IMR-90 (cell line): Measurements from ENCODE around the gene ENTPD7. TPM values are rescaled to one million over a fixed set of nuclear protein-coding genes. Genes with fewer than 3 reads are reported as not detected.

ENCODE experiments used
- ATAC-seq: fragments of 200-7000 bp; cut with Tn5 transposase; 2 replicates; pipeline ENCODE4 v1.9.1; 2020; ENCODE audit warnings: low read depth, mild to moderate bottlenecking, moderate library complexity
- BruUV-seq: library from RNA; stranded (reverse); fragments of 400-500 nt; replicated peaks from 2 replicates; lab custom pipeline; 2021; lab: Mats Ljungman, UMichigan
- CTCF ChIA-PET: fragments of 300-600 bp; formaldehyde crosslinking; extraction: SDS; loops from one replicate; lab custom pipeline; 2021; ENCODE audit warnings: antibody characterized with exemption; lab: Yijun Ruan, JAX
- POLR2A ChIA-PET: fragments of 300-600 bp; sonication (Branson Sonifier 250); formaldehyde crosslinking; loops from one replicate; lab custom pipeline; 2022; ENCODE audit warnings: antibody characterized with exemption; ENCODE audit not compliant: unreplicated experiment; lab: Charles Lee
- DNase-seq: peaks from one replicate; pipeline ENCODE4 v3.0.0; 2013
- H2AFZ ChIP-seq: replicated peaks from 2 replicates; pipeline ENCODE3; 2013; ENCODE audit warnings: low read length, mild to moderate bottlenecking; ENCODE audit not compliant: poor library complexity
- H2AK5ac ChIP-seq: 2 replicates; pipeline ENCODE4 v1.6.1; 2013; ENCODE audit warnings: low read depth, low read length, inconsistent platforms
- H2AK9ac ChIP-seq: replicated peaks from 2 replicates; pipeline ENCODE3; 2013; ENCODE audit warnings: mild to moderate bottlenecking, low read depth, low read length, moderate library complexity; ENCODE audit not compliant: poor library complexity
- H2BK120ac ChIP-seq: 2 replicates; pipeline ENCODE4 v1.6.1; 2013; ENCODE audit warnings: low read depth, low read length, inconsistent platforms
- H2BK15ac ChIP-seq: 3 replicates; pipeline ENCODE4 v1.6.1; 2013; ENCODE audit warnings: low read depth, low read length, inconsistent platforms
- H2BK20ac ChIP-seq: 2 replicates; pipeline ENCODE4 v1.6.1; 2013; ENCODE audit warnings: low read depth, mild to moderate bottlenecking, inconsistent platforms, low read length, moderate library complexity
- H2BK5ac ChIP-seq: 2 replicates; pipeline ENCODE4 v1.6.1; 2013; ENCODE audit warnings: mild to moderate bottlenecking, low read depth, low read length, inconsistent platforms; ENCODE audit not compliant: poor library complexity, severe bottlenecking
- H3K14ac ChIP-seq: replicated peaks from 2 replicates; pipeline ENCODE4 v1.6.1; 2013; ENCODE audit warnings: low read depth, low read length, inconsistent platforms
- H3K18ac ChIP-seq: 2 replicates; pipeline ENCODE4 v1.6.1; 2013; ENCODE audit warnings: low read depth, low read length, control low read depth
- H3K23ac ChIP-seq: 2 replicates; pipeline ENCODE4 v1.6.1; 2013; ENCODE audit warnings: low read depth, low read length, inconsistent platforms
- H3K27ac ChIP-seq: 2 replicates; pipeline ENCODE4 v1.5.1; 2013; ENCODE audit warnings: mild to moderate bottlenecking, control low read depth, low read length; ENCODE audit not compliant: insufficient read depth
- H3K27me3 ChIP-seq: 2 replicates; pipeline ENCODE4 v1.6.1; 2013; ENCODE audit warnings: low read length; ENCODE audit not compliant: control insufficient read depth, insufficient read depth
- H3K36me3 ChIP-seq: 2 replicates; pipeline ENCODE4 v1.6.1; 2013; ENCODE audit warnings: low read length, mixed read lengths; ENCODE audit not compliant: control insufficient read depth, insufficient read depth
- H3K4ac ChIP-seq: 2 replicates; pipeline ENCODE4 v1.6.1; 2013; ENCODE audit warnings: low read depth, low read length, inconsistent platforms
- H3K4me1 ChIP-seq: 2 replicates; pipeline ENCODE4 v1.6.1; 2013; ENCODE audit warnings: low read length, mixed read lengths; ENCODE audit not compliant: control insufficient read depth, insufficient read depth
- H3K4me2 ChIP-seq: 2 replicates; pipeline ENCODE4 v1.6.1; 2013; ENCODE audit warnings: low read depth, mild to moderate bottlenecking, control low read depth, low read length, moderate library complexity
- H3K4me3 ChIP-seq: 2 replicates; pipeline ENCODE4 v1.5.1; 2013; ENCODE audit warnings: low read depth, mild to moderate bottlenecking, control low read depth, low read length, moderate library complexity; ENCODE audit not compliant: insufficient read depth
- H3K56ac ChIP-seq: 2 replicates; pipeline ENCODE4 v1.6.1; 2013; ENCODE audit warnings: low read length, inconsistent platforms; ENCODE audit not compliant: insufficient read depth; ENCODE audit errors: extremely low read depth
- H3K79me1 ChIP-seq, 2 experiments: 2 replicates each; pipeline ENCODE4 v1.6.1; 2013; ENCODE audit warnings: low read length in 2 of 2, inconsistent platforms in 1 of 2, low read depth in 1 of 2
- H3K9ac ChIP-seq: 2 replicates; pipeline ENCODE4 v1.6.1; 2013; ENCODE audit warnings: low read depth, low read length, control low read depth
- H3K9me1 ChIP-seq: 2 replicates; pipeline ENCODE4 v1.6.1; 2013; ENCODE audit warnings: low read length, inconsistent platforms; ENCODE audit not compliant: insufficient read depth
- H3K9me3 ChIP-seq: 2 replicates; pipeline ENCODE4 v1.6.1; 2013; ENCODE audit warnings: low read length; ENCODE audit not compliant: control insufficient read depth, insufficient read depth
- H4K20me1 ChIP-seq: 2 replicates; pipeline ENCODE4 v1.6.1; 2013; ENCODE audit warnings: low read length, inconsistent platforms; ENCODE audit not compliant: insufficient read depth
- H4K5ac ChIP-seq: 2 replicates; pipeline ENCODE4 v1.6.1; 2013; ENCODE audit warnings: mild to moderate bottlenecking, low read depth, low read length, control low read depth
- H4K8ac ChIP-seq, 2 experiments: 2 replicates each; pipeline ENCODE4 v1.6.1; 2013; ENCODE audit warnings: low read depth in 2 of 2, low read length in 2 of 2, control low read depth in 1 of 2, inconsistent platforms in 1 of 2
- H4K91ac ChIP-seq: 2 replicates; pipeline ENCODE4 v1.6.1; 2013; ENCODE audit warnings: low read depth, low read length, inconsistent platforms; ENCODE audit not compliant: insufficient read depth
- RCOR1 ChIP-seq: IDR thresholded peaks from 2 replicates; pipeline ENCODE4 v1.6.1; 2012; ENCODE audit warnings: mild to moderate bottlenecking, low read length, improper control_type of control experiment; ENCODE audit not compliant: insufficient replicate concordance
- USF2 ChIP-seq: fragments of 150-350 bp; IDR thresholded peaks from 2 replicates; pipeline ENCODE4 v1.6.1; 2017; ENCODE audit warnings: mild to moderate bottlenecking, antibody characterized with exemption, low read length, low read depth
- WGBS, 2 experiments: methylation state at CpG; one replicate each; pipeline versions ENCODE4 v1.1.5 to v1.1.7; 2013; ENCODE audit warnings: missing lambda C conversion rate in 2 of 2; ENCODE audit not compliant: insufficient read length in 1 of 2; ENCODE audit errors: extremely low coverage in 2 of 2; 5-methylcytosine and 5-hydroxymethylcytosine counted together
- dilution Hi-C: fragments of 300-500 bp; cut with HindIII; formaldehyde crosslinking; loops from one replicate; pipeline ENCODE4 v1.14.3; 2018; ENCODE audit warnings: low sequenced_read_pairs; ENCODE audit not compliant: unreplicated experiment
- in situ Hi-C: fragments of 300-500 bp; cut with MboI; formaldehyde crosslinking; loops from 3 replicates; pipeline ENCODE4 v1.14.3; 2019; ENCODE audit warnings: low sequenced_read_pairs, inconsistent platforms, mixed read lengths
- intact Hi-C: fragments of 100-400 bp; cut with micrococcal nuclease; formaldehyde crosslinking; loops from 2 replicates; pipeline ENCODE4 v1.10.0; 2022
- microRNA-seq, 2 experiments: library from miRNA; stranded (forward) in 1 of 2; unstranded in 1 of 2; fragments of 10-50 nt in 1 of 2; fragments of <30 nt in 1 of 2; gene quantifications in 1 of 2; microRNA quantifications in 1 of 2; one replicate each; pipeline versions ENCODE3 to v1.1.0; 2013 to 2020; ENCODE audit not compliant: insufficient read depth in 1 of 2, insufficient read length in 1 of 2, unreplicated experiment in 1 of 2
- polyA plus RNA-seq, 3 experiments: library from polyadenylated mRNA; depleted of rRNA; stranded (reverse); fragments of >200 nt; gene quantifications; 2 replicates each; pipeline ENCODE4 v1.2.3, GENCODE V29; 2012; ENCODE audit warnings: low replicate concordance in 1 of 3
- small RNA-seq, 5 experiments: library from RNA; depleted of rRNA; stranded (forward); fragments of <200 nt; gene quantifications; one replicate each; pipeline ENCODE3, GENCODE V24; 2012
- total RNA-seq: library from RNA; depleted of rRNA; stranded (reverse); fragments of >200 nt; gene quantifications from 2 replicates; pipeline ENCODE4 v1.2.3, GENCODE V29; 2012; rRNA removed

ENTPD7 gene
- total and polyA plus RNA-seq, 2 of the 4 experiments (the other 2 are of a cell fraction): 8.0 to 23.3 TPM

GRCh38 chr10:99754670-99755069 lies 95.4 kb downstream of the ENTPD7 start:
- WGBS, 2 experiments: no CpG with 5 or more reads among the region's 1 CpG
- Histone ChIP-seq H4K91ac (no peak overlapping the region), H3K4ac (no peak overlapping the region), H2BK5ac (no peak overlapping the region), H3K79me1 (no peaks in the 10 kb centered on the region; a peak in 1 of 4 replicates), H2AK5ac (no peak overlapping the region), H3K9me1 (no peaks in the 10 kb centered on the region), H3K14ac (no peak overlapping the region), H2BK120ac (no peak overlapping the region), H3K27ac (no peak overlapping the region), H2AFZ (no peak overlapping the region), H3K56ac (no peak overlapping the region), H3K4me3 (no peak overlapping the region), H3K9me3 (no peaks in the 10 kb centered on the region), H4K8ac (no peak overlapping the region), H3K4me1 (no peaks in the 10 kb centered on the region; the same call in 1 of the 2 replicates), H4K20me1 (no peaks in the 10 kb centered on the region), H2BK15ac (no peak overlapping the region), H3K18ac (no peak overlapping the region), H3K23ac (no peak overlapping the region), H4K5ac (no peak overlapping the region), H3K9ac (no peak overlapping the region), H3K36me3 (peaks cover 9% of the 10 kb centered on the region), H3K27me3 (no peaks in the 10 kb centered on the region), H2AK9ac (no peak overlapping the region), H3K4me2 (no peak overlapping the region), H2BK20ac (no peak overlapping the region)
- DNase-seq: peak; percentile 64
- ChIA-PET CTCF (interaction anchor here (0.5 to 0.6 kb wide), 2 partner anchors 91 to 1361 kb away, joined by 3 to 4 read pairs; no protein-coding TSS in a partner anchor), POLR2A (interaction anchor here (0.5 kb wide), 1 partner anchor 232 kb away, joined by 6 read pairs; no protein-coding TSS in a partner anchor)
- dilution Hi-C loops: no loop called here
- intact Hi-C loops: no loop called here
- peak; percentile 32; the same call in 1 of the 2 replicates for TF ChIP-seq USF2
- no peak for TF ChIP-seq RCOR1
- BruUV-seq: no TSS peak
- ATAC-seq: peak; percentile 69; the same call in 1 of the 2 replicates
- in situ Hi-C loops: no loop called here

Small RNA genes lying within 50 kb of the gene (microRNA-seq; reads per million reads assigned to microRNA genes)
- not detected for gene AL133353.1 (ENCODE audit: insufficient read depth, insufficient read length)

Small RNA genes lying within 50 kb of the gene (small RNA-seq; reads per million reads assigned to genes)
- 0 reads per million in 5 experiments for gene AL133353.1

Other genes starting within 250 kb of the ENTPD7 start
- gene GOT1, start 228.9 kb upstream of the ENTPD7 start, total RNA-seq: 38.6 and 46.1 TPM in 2 replicates
- gene GOT1, start 228.9 kb upstream of the ENTPD7 start, polyA plus RNA-seq (2012; rRNA removed): 29.2 and 29.4 TPM in 2 replicates
- gene NKX2-3, start 126.6 kb upstream of the ENTPD7 start, total RNA-seq: not detected in 2 replicates
- not detected in 2 replicates for gene NKX2-3, start 126.6 kb upstream of the ENTPD7 start, polyA plus RNA-seq (2012; rRNA removed)
- 9.2 and 13.1 TPM in 2 replicates for gene SLC25A28, start 39.1 kb upstream of the ENTPD7 start, total RNA-seq
- gene SLC25A28, start 39.1 kb upstream of the ENTPD7 start, polyA plus RNA-seq (2012; rRNA removed): 26.3 and 29.8 TPM in 2 replicates
- gene COX15, start 72.6 kb downstream of the ENTPD7 start, total RNA-seq: 40.1 and 41.1 TPM in 2 replicates
- 17.3 and 18.9 TPM in 2 replicates for gene COX15, start 72.6 kb downstream of the ENTPD7 start, polyA plus RNA-seq (2012; rRNA removed)
- 7.0 and 17.2 TPM in 2 replicates for gene CUTC, start 72.7 kb downstream of the ENTPD7 start, total RNA-seq
- 9.1 and 10.2 TPM in 2 replicates for gene CUTC, start 72.7 kb downstream of the ENTPD7 start, polyA plus RNA-seq (2012; rRNA removed)
- 0.28 and 0.36 TPM in 2 replicates for gene ABCC2, start 123.1 kb downstream of the ENTPD7 start, total RNA-seq
- gene ABCC2, start 123.1 kb downstream of the ENTPD7 start, polyA plus RNA-seq (2012; rRNA removed): 0.21 and 0.22 TPM in 2 replicates